Myocyte (in vitro differentiated cells): Measurements from ENCODE around the gene ACOT7. TPM values are rescaled to one million over a fixed set of nuclear protein-coding genes. Genes with fewer than 3 reads are reported as not detected.
"Not testable (repeated sequence)": the region's sequence is repeated elsewhere in the genome, so short reads cannot be mapped to it uniquely, and the experiment has no call there.

Experiments used
- DNase-seq: peaks from one replicate; pipeline ENCODE4 v3.0.0-alpha.2; 2012; ENCODE audit warnings: low read depth
- polyA plus RNA-seq: library from polyadenylated mRNA; unstranded; fragments of >200 nt; gene quantifications from one replicate; pipeline ENCODE4 v1.2.1, GENCODE V29; 2012; ENCODE audit warnings: missing spikeins
- total RNA-seq: library from RNA; depleted of rRNA; stranded (reverse); fragments of >200 nt; gene quantifications from 2 replicates; pipeline ENCODE4 v1.2.3, GENCODE V29; 2014

Gene ACOT7, protein sequence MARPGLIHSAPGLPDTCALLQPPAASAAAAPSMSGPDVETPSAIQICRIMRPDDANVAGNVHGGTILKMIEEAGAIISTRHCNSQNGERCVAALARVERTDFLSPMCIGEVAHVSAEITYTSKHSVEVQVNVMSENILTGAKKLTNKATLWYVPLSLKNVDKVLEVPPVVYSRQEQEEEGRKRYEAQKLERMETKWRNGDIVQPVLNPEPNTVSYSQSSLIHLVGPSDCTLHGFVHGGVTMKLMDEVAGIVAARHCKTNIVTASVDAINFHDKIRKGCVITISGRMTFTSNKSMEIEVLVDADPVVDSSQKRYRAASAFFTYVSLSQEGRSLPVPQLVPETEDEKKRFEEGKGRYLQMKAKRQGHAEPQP
- 18.7 and 35.2 TPM in 2 replicates for total RNA-seq
- polyA plus RNA-seq, result 53.9 TPM

DNA sequence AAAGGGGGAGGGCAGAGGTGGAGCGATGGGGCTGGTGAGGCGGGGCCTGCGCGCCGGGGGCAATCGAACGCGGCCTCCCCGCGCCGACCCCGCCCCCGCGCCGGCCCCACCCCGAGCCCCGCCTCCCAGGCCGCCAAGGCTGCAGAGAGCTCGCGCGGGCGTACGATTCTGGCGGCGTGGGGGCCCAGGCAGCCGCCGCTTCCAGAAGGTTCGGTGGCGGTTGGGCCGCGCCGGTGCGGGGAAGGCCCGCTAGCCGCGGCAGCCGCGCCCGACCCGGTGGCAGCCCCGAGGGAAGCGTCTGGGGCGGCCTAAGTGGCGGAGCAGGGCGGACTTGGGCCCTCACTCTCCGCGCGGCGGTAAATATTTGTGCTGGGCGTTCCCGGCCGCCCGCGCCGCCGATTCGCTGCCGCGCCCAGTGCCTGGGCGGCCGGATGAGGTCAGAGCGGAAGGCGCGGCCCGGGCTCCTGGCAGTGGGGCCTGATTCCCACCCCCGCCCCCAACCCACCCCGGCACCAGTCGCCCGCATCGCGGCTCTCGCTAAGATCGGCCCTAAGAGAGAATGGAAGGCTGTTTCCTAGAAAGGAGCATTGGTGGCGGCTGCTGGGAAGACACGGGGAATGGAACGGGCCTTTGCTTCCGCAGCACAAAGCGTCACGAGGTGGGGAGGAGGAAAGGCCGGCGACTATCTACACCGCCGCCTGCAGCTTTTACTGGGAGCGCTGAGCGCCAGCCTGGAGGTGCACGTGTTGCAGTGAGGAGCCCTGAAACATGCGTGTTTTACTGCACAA lies at the start of gene ACOT7:
Gene ACOT7, minus strand, starts transcription at position 368 of the 788 bp plus-strand sequence. CDS start 368 bp downstream, outside the sequence.
- peak; percentile 91 for DNase-seq

DNA sequence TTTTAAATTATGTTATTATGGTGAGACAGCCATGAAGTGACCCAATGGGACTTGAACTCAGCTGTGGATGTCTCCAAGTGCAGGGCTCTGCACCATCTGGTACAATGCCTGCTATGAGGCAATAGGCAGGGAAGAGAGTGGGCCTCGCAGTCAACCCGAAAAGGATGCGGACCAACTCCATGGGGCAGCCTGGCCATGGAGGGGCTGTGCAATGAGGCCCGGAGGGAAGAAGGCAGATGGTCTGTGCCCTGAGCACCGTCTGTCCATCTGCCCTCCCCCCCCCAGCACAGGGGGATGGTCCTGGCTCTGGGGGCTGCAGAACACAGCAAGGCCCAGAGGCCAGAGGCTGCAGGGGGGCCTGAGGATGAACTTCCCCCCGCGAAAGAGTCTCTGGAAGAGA lies 48.0 kb upstream of the ACOT7 start:
- no peak for DNase-seq

DNA sequence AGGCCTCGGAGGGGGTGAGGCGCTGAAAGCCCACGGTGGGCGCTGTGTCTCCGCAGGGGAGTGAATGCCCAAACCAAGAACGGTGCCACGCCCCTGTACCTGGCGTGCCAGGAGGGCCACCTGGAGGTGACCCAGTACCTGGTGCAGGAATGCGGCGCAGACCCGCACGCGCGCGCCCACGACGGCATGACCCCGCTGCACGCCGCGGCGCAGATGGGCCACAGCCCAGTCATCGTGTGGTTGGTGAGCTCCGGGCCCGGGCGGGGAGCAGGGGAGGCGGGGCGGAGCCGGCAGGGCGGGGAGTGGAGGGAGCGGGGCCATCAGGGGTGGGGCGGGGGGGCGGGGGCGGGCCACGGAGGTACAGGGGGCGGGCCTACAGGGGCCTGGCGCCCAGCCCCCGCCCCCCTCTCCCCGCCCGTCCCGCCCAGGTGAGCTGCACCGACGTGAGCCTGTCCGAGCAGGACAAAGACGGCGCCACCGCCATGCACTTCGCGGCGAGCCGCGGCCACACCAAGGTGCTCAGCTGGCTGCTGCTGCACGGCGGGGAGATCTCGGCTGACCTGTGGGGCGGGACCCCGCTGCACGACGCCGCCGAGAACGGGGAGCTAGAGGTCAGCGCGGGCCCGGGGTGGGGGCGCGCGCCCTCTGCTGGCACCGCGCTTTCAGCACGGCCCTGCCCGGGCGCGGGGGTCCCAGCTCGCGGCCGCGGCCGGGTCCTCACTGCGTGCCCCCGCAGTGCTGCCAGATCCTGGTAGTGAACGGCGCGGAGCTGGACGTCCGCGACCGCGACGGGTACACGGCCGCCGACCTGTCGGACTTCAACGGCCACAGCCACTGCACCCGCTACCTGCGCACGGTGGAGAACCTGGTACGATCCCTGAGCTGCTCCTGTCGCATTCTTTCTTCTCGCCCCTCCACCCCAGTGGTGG lies 46.9 kb upstream of the ACOT7 start:
- DNase-seq, result no peak

DNA sequence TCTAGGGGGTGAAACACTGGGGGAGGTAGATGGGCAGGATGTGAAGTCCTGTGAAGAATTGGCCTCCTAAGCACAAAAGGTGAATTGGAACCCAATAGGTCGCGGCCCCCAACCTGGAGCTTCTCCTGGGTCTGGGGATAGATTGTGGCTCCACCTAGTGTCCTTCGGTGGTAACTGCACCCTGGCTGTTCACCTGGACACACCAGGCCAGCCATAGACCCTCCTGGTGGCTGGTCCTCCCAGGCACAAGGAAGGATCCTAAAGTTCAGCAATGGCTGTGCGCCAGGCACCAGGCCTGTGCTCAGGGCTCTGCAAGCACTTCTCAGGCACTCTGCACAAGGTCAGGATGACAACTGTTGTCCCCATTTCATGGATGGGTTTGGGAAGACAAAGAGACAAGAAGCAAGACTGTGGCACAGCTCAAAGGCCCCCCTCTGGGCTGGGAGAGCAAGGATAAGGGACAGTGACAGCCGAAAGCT lies 44.5 kb upstream of the ACOT7 start:
- DNase-seq, result peak; percentile 52

DNA sequence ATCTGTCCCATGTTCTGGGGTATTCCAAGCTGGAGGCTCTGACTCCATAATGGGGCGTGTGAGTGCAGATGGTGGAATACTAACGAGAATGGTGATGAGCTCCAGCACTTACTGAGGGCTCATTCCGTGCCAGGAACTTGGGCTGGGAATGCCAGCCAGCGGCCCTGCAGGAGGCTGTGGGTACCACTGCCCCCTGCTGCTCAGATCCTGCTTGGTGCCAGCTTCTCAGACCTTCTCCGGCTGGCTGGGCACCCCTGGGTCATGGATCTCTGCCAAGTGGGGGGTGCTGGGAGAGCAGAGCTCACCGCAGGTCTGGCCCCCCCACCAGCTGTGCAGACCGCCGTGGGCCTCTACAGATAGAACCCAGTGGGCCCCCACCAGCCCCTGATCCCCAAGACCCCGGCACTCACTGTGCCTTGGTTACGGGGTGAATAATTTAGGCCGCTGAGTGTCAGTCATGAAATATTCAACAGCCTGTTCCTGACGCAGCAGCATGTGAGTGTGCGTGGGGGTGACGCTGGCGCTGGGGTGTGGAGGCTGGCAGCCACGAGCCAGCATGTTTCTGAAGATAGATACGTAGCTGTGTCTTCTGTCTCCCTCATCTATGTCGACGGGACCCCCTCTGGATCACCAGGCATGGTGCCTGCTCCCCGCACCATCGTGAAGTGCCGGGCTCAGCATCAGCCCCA lies 43.6 kb upstream of the ACOT7 start:
- peak; percentile 77 for DNase-seq

DNA sequence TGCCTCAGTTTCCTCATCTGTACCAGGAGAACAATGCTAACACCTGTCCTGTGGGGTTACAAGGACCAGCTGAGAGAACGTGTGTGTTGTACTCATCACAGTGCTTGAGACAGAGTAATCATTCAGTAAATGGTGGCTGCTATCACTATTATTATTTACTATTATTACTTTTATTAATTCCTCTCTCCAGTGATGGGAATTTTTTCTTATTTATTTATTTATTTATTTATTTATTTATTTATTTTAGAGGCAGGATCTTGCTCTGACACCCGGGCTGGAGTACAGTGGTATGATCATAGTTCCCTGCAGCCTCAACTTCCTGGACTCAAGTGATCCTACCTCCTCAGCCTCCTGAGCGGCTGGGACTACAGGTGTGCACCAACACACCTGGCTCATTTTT lies 42.7 kb upstream of the ACOT7 start:
- not testable (repeated sequence) for DNase-seq

DNA sequence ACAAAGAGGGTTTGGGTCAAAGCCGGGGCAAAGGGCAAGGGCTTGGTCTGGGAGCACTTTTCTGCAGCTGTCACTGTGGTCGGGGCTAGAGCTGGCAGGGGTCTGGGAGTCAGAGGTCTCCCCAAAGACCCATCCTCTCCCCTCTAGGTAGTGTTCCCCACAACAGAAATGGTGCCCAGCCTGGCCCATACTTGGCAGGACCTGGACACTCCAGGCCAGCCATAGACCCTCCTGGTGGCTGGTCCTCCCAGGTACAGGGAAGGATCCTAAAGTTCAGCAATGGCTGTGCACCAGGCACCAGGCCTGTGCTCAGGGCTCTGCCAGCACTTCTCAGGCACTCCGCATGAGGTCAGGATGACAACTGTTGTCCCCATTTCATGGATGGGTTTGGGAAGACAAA lies 42.0 kb upstream of the ACOT7 start:
- no peak for DNase-seq

DNA sequence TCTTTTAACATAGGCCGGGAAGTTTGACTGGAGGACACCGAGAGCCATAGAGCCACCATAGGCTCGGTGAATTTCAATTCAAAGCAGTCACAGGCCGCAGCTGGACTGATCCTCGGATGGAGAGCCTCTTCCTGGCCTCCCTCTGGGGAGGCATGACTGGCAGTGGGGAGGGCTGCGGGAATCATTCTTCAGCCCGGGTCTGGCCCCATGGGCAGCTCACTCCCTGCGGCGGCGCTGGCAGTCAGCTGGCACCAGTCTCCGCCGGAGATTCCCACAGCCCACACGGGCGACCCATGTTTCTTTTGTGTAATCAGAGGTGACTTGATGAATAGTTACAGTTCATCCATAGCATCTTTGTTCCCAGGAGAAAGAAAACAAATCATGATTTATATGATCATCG lies 41.6 kb upstream of the ACOT7 start:
- no peak for DNase-seq

DNA sequence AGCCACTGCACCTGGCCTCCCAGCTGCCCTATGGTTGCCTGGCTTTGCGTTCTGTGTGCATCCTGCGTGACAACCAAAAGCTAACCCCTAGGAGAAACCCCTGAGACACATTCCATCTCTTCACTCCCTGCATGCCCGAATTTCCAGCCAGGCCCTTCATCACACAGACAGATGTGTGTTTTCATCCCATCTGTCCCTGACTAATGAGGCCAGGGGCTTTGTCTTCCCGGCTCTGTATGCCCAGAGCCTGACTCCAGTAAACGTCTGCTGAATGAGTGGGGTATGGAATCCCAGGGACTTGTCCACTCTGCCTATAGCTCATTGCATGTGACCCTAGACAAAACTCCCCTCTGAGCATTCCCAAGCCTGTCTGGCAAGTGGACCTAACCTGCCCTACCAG lies 40.6 kb upstream of the ACOT7 start:
- DNase-seq, result no peak

DNA sequence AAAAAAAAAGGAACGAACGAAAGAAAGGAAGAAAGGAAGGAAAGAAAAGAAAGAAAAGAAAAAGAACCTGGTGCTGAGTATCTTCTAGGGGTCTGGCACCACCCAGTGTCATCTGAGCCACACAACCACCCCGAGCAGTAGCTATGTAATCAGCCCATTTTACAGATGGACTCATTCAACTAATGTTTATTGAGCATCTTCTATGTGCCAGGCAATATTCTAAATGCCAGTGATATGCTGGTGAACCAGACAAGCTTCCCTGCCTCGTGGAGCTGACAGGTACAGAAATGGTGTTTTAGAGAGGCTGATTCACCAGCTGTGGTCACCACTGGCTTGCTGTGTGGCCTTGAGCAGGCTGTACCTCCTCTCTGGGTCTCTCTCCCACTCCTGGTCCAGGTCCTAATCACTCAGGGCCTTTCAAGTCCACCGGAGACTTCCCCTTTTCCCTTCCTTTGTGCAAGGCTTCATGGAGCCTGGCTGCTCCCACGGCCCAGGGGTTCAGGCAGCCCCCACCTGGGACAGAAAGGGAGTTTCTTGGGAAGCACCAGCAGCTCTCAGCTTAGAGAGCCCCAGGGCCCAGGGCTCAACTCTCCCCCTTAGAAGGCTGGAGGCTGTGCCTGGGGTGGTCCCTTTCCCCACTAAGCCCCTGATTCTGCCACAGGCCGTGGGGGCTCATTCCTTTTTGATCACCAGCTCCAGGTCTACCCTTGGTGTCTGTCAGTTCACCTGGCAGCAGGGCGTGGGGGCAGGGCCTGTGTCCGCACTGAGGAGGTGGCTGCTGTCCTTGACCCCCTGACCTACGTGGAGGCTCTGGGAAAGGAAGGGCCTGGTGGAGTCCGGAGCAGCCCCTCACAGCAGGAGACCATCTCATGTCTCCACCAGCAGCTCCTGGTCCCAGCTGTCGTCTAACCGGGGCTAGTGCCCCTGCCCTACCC lies 38.3 kb upstream of the ACOT7 start:
- DNase-seq, result not testable (repeated sequence)

DNA sequence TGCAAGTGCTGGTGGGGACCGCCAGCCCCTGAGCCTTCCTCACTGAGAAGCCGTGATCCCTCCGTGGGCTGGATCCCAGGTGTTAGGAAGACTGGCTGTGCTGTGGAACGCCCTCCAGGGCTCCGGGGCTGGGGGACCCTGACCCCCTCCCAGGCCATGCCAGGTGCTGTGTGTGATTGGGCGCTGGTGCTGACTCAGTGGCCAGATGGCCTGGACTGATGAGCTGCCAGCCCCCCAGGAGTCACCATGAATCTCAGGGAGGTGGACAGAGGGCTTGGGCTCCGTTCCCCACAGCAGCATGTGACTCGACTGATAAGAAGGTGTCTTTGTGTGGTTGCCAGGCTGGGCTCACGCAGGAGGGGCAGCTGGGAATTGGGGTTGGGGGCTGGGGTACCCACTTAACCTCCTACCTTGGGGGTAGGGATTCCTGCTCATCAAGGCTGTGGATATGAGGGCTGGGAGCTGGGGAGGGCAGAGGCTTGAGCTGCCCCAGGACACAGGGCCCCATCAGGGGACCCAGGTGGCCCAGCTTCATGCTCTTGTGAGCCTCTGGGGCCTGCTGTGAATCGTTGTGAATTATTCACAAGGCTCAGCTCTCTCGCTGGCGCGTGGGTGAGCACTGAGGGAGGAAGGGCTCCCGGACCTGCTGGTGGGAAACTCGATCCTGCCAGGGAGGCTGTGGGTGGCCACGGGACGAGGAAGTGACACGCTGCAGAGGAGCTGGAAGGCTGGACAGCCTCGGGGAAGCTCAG lies 36.3 kb upstream of the ACOT7 start:
- not testable (repeated sequence) for DNase-seq

DNA sequence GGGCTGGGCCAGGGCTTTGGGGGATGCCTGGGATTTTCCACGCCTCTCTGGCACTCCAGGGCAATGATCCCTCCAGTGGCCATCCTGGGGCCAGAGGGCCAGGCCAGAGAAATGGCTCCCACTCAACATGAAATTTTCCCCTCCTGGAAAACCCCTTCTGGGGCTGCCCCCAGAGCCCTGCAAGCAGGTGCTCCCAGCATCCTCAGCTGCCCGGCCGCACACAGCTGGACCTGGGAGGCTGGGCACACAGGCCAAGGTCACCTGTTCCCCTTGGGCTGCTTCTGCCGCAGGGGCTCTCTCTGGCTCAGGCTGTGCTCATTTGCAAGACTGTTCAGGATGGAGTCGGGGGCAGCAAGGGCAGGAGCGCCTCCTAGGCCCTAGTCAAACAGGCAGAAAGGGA lies 34.9 kb upstream of the ACOT7 start:
- DNase-seq, result not testable (repeated sequence)

DNA sequence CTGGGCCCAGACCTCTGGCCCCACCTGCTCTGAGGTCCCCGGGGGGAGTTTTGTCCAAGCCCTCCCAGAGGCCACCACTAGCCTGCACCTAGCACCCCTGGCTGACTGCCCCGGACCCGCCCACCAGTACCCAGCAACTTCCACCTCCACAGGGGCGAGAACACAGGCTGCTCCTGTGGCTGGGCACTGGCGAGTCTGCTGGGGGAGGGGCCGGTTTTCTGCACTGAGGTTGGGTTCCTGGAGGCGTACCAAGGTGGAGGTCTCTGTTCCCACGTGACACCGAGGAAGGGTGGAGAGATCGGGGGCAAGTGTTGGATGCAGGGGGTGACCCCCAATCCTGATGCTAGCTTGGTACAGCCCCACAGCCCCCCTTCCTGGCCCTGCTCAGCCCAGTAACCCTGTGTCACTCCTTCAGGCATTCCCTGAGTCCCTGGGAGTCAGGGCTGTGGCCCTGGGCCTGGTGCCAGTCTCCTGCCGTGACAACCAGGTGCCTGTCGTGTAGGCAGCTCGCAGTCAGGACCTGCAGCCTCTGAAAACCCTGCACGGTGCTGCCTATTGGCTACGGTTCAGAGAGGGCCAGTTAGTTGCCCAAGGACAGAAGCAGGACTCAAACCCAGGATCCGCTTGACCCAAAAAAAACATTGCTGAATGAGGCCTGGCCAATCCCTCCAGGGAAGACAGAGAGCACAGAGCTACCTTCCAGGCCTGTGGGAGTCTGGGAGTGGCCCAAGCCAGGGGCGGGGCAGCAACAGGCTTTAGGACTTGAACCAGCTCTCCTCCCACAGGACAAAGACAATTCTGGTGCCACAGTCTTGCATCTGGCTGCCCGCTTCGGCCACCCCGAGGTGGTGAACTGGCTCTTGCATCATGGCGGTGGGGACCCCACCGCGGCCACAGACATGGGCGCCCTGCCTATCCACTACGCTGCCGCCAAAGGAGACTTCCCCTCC lies 34.1 kb upstream of the ACOT7 start:
- no peak for DNase-seq

DNA sequence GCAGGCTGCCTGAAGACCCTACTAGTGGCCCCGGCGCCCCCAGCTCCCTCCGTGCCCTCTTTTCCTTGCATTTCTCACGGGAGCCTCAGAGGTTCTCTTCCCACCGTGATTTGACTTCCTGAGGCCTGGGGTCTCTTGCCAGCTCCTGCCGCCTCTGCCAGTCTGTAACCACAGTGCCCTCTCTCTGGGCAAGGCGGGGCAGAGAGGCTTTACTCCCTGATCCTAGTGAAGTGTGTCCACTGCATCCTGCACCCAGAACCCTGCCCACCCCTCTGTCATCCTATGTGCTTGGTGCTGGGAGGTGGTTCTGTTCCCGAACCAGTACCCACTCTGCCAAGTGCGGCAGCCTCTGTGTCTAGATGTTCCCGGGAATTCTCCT lies 33.4 kb upstream of the ACOT7 start:
- no peak for DNase-seq

DNA sequence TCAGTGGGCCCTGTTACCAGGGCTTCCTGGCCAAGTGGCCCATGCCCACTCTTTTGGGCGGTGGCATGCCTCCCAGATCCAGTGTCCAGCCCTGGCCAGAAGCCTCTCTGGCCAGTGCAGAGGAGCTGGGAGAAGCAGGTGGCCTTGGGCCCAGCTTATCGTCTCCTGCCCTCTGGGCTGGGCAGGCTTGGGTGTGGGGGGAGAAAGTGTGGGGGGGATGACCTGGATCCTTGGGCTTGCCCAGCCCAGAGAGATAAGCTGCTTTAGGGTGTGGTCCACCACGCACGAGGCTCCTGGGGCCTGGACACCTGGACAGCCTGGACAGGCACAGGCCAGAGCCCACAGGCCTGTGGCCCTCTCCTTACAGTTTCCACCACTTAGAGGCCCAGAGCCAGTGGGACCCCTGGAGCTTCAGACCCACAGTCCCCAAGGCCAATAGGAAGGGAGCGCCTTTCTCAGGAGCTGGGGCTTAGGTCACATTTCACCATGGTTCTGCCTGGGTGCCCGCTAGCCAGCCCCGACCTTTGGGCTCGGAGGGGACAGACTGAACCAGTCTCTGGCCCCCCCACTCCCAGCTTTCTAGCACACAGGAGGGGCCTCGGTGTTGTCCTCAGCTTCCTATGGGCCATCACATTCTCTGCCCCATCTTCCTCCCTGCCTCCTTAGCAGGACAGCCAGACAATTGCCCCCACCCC lies 32.9 kb upstream of the ACOT7 start:
- DNase-seq, result no peak

DNA sequence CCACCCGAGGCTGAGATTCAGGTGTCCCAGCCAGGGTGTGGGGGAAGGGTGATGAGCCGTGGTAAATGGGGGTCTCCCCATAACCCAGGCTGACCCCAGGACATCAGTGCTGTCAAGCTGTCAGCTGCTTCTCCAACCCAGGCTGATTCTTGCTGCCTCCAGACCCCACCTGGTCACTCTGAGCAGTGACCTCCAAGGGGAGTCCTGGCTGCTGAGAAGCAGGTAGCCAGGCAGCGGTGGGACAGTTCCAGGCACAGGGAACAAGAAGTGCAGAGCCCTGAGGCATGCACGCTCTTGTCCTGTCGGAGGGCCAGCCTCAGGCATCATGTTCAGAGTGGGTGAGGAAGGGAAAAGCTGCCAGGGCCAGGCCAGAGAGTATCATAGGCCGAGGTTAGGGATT lies 32.1 kb upstream of the ACOT7 start:
- no peak for DNase-seq
